ENCODE results near the gene NAA11. TPM values are rescaled to one million over a fixed set of nuclear protein-coding genes. Genes with fewer than 3 reads are reported as not detected.
A peak's percentile ranks its signal among the peaks of the same experiment; 100 is the strongest.
"Not testable (repeated sequence)": the region's sequence is repeated elsewhere in the genome, so short reads cannot be mapped to it uniquely, and the experiment has no call there.

Gene NAA11
- total and polyA plus RNA-seq, 2 donors = not detected

GRCh38 chr4:79297479-79297878, 28.4 kb downstream of the NAA11 start:
- Histone ChIP-seq H3K27ac (ENCODE audit: low read depth) (no peak overlapping the region), H3K4me1 (ENCODE audit: insufficient read depth) (no peaks in the 10 kb centered on the region), H3K4me3 (ENCODE audit: low read depth, low read length) (no peak overlapping the region), H3K36me3 (ENCODE audit: insufficient read depth) (no peaks in the 10 kb centered on the region)
- WGBS = 84% methylated on average over 4 of the region's 4 CpGs
- no peak for DNase-seq (ENCODE audit: extremely low spot score)

- no peak for DNase-seq (ENCODE audit: extremely low spot score)
- Histone ChIP-seq H3K27ac (ENCODE audit: low read depth) (no peak overlapping the region), H3K4me3 (ENCODE audit: low read depth, low read length) (no peak overlapping the region), H3K36me3 (ENCODE audit: insufficient read depth) (no peaks in the 10 kb centered on the region), H3K4me1 (ENCODE audit: insufficient read depth) (no peaks in the 10 kb centered on the region)
- 88% methylated on average over 11 of the region's 11 CpGs for WGBS
Observed at GRCh38 chr4:79296768-79297428, 29.0 kb downstream of the NAA11 start.

GRCh38 chr4:79295086-79295485, 30.8 kb downstream of the NAA11 start:
- Histone ChIP-seq H3K27ac (ENCODE audit: low read depth) (no peak overlapping the region), H3K36me3 (ENCODE audit: insufficient read depth) (no peaks in the 10 kb centered on the region), H3K4me3 (ENCODE audit: low read depth, low read length) (no peak overlapping the region), H3K4me1 (ENCODE audit: insufficient read depth) (no peaks in the 10 kb centered on the region)
- DNase-seq (ENCODE audit: extremely low spot score) = no peak

DNA sequence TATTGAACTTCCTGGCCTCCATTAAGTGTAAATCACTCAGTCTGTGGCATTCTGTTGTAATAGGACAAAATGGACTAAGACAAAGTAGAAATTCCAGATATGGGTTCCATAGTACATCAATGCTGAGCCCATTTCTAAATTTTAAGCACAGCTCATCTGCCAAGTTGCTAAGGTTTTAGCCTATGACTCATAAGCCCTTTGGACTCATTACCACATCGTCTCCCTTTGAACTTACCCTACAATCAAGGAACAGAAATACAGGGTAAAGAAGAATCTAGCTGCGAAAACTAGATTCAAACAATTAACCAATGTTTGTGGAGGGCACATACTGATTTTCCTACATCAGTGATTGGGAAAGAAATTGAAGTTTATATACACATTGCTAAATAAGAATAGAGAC, 31.8 kb downstream of the NAA11 start:
- Histone ChIP-seq H3K4me3 (ENCODE audit: low read depth, low read length) (no peak overlapping the region), H3K36me3 (ENCODE audit: insufficient read depth) (no peaks in the 10 kb centered on the region), H3K4me1 (ENCODE audit: insufficient read depth) (no peaks in the 10 kb centered on the region), H3K27ac (ENCODE audit: low read depth) (no peak overlapping the region)
- WGBS = 70% methylated on average over 2 of the region's 2 CpGs
- no peak for DNase-seq (ENCODE audit: extremely low spot score)

DNA sequence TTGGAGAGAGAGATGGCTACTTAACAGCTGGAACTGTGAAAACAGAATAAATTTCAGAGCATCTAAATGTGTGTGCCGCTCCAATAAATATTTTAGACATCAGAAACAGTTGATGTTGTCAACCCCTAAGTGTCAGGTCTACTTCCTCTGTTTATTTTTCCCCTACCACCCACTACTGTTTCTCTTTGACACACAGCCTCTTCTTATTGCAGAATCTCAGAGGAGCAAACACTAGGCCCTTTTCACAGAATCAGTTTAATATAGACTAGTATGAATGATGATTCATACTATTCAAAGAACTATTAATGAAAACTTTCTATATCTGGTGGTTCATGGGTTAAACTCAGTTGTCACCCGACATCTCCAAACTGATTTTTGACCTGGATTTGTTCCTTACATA, 33.9 kb downstream of the NAA11 start:
- no peak for DNase-seq (ENCODE audit: extremely low spot score)
- 77% methylated on average over 2 of the region's 2 CpGs for WGBS
- H3K4me3 ChIP-seq (ENCODE audit: low read depth, low read length) = no peak overlapping the region
- no peaks in the 10 kb centered on the region for H3K36me3 ChIP-seq (ENCODE audit: insufficient read depth)
- H3K27ac ChIP-seq (ENCODE audit: low read depth) = no peak overlapping the region
- no peaks in the 10 kb centered on the region for H3K4me1 ChIP-seq (ENCODE audit: insufficient read depth)

DNA sequence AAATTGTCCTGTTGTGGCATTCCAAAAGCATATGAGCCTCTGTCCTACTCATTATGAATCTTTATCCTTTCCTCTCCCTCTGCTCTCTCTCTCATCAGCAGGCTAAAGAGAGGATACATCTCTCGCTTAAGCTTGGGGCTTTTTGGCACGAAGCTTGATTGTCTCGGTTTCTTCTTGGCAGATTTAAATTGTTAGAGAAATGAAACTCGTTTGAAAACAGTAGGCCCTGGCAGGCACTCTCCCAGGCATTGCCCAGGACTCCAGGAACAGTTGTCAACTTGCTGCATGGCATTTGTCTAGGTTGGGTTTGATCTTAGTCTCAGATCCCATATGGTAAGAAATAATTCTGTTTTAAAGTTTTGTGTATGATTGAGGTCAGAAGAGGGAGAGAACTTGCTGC, 35.5 kb downstream of the NAA11 start:
- 62% methylated on average over 4 of the region's 4 CpGs for WGBS
- no peaks in the 10 kb centered on the region for H3K4me1 ChIP-seq (ENCODE audit: insufficient read depth)
- H3K36me3 ChIP-seq (ENCODE audit: insufficient read depth) = no peaks in the 10 kb centered on the region
- no peak for DNase-seq (ENCODE audit: extremely low spot score)
- H3K4me3 ChIP-seq (ENCODE audit: low read depth, low read length) = no peak overlapping the region
- H3K27ac ChIP-seq (ENCODE audit: low read depth) = no peak overlapping the region

DNA sequence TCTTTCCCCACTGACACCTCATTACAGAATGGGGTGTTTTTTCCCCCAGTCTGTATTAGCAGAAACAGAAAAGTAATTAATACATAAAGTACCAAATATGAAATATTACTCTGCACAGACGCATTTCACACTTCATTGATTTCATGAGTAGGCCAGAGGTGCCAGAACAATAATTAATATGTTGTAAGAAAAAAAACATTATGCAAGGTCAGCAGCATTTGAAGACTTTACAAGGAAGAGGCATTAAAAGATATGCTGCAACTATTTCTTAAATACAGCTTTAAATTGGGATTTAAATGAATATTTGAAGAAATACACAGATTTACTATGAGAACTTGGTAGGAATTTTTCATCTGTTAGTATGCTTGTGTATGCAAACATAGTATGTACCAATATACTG, 37.7 kb downstream of the NAA11 start:
- no peaks in the 10 kb centered on the region for H3K36me3 ChIP-seq (ENCODE audit: insufficient read depth)
- no peaks in the 10 kb centered on the region for H3K4me1 ChIP-seq (ENCODE audit: insufficient read depth)
- H3K4me3 ChIP-seq (ENCODE audit: low read depth, low read length) = no peak overlapping the region
- no peak overlapping the region for H3K27ac ChIP-seq (ENCODE audit: low read depth)
- no peak for DNase-seq (ENCODE audit: extremely low spot score)
- WGBS = 99% methylated on average over 1 of the region's 1 CpG

- Histone ChIP-seq H3K27ac (ENCODE audit: low read depth) (no peak overlapping the region), H3K4me3 (ENCODE audit: low read depth, low read length) (no peak overlapping the region), H3K4me1 (ENCODE audit: insufficient read depth) (no peaks in the 10 kb centered on the region), H3K36me3 (ENCODE audit: insufficient read depth) (no peaks in the 10 kb centered on the region)
- DNase-seq (ENCODE audit: extremely low spot score) = no peak
Observed at GRCh38 chr4:79287718-79288117, 38.1 kb downstream of the NAA11 start.

DNA sequence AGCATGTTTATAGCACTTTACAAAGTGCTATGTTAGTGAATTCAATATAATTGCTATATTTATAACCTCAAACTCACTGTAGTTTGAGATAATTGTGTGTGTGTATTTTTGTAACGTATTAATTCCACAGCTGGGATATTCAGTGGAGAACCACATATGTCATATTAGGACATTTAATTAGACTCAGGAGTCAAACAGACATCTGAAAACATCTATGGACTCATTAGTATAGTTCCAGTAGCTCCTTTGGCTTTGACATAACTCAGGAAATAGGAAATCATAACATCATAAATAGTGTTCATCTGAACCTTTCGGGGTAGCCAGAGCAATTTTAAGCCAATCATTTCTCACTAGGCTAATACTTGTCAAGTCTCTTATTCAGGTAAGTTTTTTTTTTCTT, 38.8 kb downstream of the NAA11 start:
- DNase-seq (ENCODE audit: extremely low spot score) = no peak
- H3K27ac ChIP-seq (ENCODE audit: low read depth) = no peak overlapping the region
- 77% methylated on average over 2 of the region's 2 CpGs for WGBS
- no peaks in the 10 kb centered on the region for H3K36me3 ChIP-seq (ENCODE audit: insufficient read depth)
- no peaks in the 10 kb centered on the region for H3K4me1 ChIP-seq (ENCODE audit: insufficient read depth)
- H3K4me3 ChIP-seq (ENCODE audit: low read depth, low read length) = no peak overlapping the region

DNA sequence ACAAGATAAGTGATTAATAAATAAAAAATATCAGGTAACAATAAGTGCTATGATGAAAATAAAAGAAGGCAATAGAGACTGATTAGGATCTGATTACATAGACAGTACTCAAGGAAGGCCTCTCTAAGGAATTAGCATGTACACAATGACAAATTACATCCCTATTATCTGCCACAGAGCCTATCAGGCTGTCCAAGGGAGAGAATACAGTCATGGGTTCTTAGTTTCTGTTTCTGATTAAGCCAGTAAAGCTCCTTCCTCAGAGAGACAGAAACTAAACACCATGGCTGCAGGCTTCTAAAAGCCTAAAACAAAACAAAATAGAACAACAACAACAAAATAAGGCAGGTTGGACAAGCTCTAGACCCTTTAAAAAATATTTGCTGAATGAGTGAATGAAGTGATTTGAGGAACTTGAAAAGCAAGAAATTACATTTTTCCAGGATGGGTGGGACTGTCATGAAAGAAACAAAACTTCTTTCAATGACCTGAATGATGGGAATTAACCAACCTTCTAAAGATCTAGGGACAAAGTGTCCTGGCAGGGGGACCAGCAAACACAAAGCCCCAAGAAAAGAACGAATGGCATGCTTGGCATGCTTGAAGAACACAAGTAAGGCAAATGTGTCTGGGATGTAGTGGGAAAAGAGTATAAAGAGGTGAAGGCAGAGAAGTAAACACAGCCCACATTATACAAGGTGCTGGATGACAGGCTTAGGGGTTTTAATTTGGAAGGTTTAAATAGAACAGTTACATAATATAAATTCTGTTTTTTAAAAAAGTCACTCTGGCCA, 44.1 kb downstream of the NAA11 start:
- Histone ChIP-seq H3K27ac (ENCODE audit: low read depth) (no peak overlapping the region), H3K36me3 (ENCODE audit: insufficient read depth) (no peaks in the 10 kb centered on the region), H3K4me1 (ENCODE audit: insufficient read depth) (no peaks in the 10 kb centered on the region), H3K4me3 (ENCODE audit: low read depth, low read length) (no peak overlapping the region)
- WGBS = 49% methylated on average over 1 of the region's 1 CpG
- no peak for DNase-seq (ENCODE audit: extremely low spot score)

- WGBS = 96% methylated on average over 7 of the region's 7 CpGs
- H3K36me3 ChIP-seq (ENCODE audit: insufficient read depth); DNase-seq (ENCODE audit: extremely low spot score): not testable (repeated sequence)
Observed at GRCh38 chr4:79277467-79277866, 48.4 kb downstream of the NAA11 start.

GRCh38 chr4:79273915-79274314, 51.9 kb downstream of the NAA11 start:
- DNase-seq (ENCODE audit: extremely low spot score) = peak; percentile 66
- 27% methylated on average over 1 of the region's 1 CpG for WGBS
- H3K4me1 ChIP-seq (ENCODE audit: insufficient read depth) = no peaks in the 10 kb centered on the region
- no peak overlapping the region for H3K4me3 ChIP-seq (ENCODE audit: low read depth, low read length)
- no peak overlapping the region for H3K27ac ChIP-seq (ENCODE audit: low read depth)
- no peaks in the 10 kb centered on the region for H3K36me3 ChIP-seq (ENCODE audit: insufficient read depth)

More at GRCh38 chr4:79277467-79277866, 48.4 kb downstream of the NAA11 start:
- H3K4me3 ChIP-seq (ENCODE audit: low read depth, low read length); H3K4me1 ChIP-seq (ENCODE audit: insufficient read depth); H3K27ac ChIP-seq (ENCODE audit: low read depth): not testable (repeated sequence)

DNA sequence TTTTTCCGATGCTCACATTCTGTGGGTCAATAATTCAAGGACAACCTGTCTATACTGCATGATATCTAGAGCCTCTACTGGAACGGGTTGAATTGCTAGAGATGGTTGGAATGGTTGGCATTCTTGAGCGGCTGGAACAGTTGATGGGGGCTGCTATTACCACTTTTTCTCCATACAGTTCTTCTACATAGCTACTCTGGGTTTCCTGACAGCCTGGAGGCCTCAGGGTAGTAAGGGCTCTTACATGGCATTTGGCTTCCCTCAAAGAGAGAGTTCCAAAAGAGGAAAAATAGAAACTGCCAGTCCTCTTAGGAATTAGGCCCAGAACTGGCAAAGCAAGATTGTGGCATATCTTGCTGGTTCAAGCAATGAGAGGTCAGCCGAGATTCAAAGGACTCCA, 53.1 kb downstream of the NAA11 start:
- Histone ChIP-seq H3K4me3 (ENCODE audit: low read depth, low read length) (no peak overlapping the region), H3K36me3 (ENCODE audit: insufficient read depth) (no peaks in the 10 kb centered on the region), H3K4me1 (ENCODE audit: insufficient read depth) (no peaks in the 10 kb centered on the region), H3K27ac (ENCODE audit: low read depth) (no peak overlapping the region)
- DNase-seq (ENCODE audit: extremely low spot score) = no peak
- WGBS = 90% methylated on average over 4 of the region's 4 CpGs

GRCh38 chr4:79272126-79272525, 53.7 kb downstream of the NAA11 start:
- no peaks in the 10 kb centered on the region for H3K36me3 ChIP-seq (ENCODE audit: insufficient read depth)
- no peak overlapping the region for H3K4me3 ChIP-seq (ENCODE audit: low read depth, low read length)
- no peak for DNase-seq (ENCODE audit: extremely low spot score)
- no peaks in the 10 kb centered on the region for H3K4me1 ChIP-seq (ENCODE audit: insufficient read depth)
- H3K27ac ChIP-seq (ENCODE audit: low read depth) = no peak overlapping the region

Measured in urinary bladder (tissue), 4 donors.